Measurements from ENCODE around the gene APLNR.

GRCh38 chr11:57214494-57214893 is 22.6 kb downstream of the APLNR start:
- no peak for TF ChIP-seq POLR2A (IDR thresholded peaks at IDR 0.05)
- TF ChIP-seq CTCF (IDR thresholded peaks at IDR 0.05 in 8 of 11, conservative IDR thresholded peaks at IDR 0.05 in 3 of 11): no peak
